Transverse colon (tissue), 4 donors: Measurements from ENCODE around the gene MSL3.

ENCODE experiments used
- CTCF ChIP-seq, 5 experiments: fragments of 200-600 bp in 3 of 5; fragments of 450-650 bp in 2 of 5; sonication (generic) in 3 of 5; IDR thresholded peaks; 1 replicate in 2 of 5; 2 replicates in 3 of 5; pipeline ENCODE4 v1.5.1; 2016 to 2017; ENCODE audit warnings: antibody characterized with exemption in 5 of 5, inconsistent platforms in 3 of 5, mild to moderate bottlenecking in 2 of 5, moderate library complexity in 1 of 5
- EP300 ChIP-seq: sonication (generic); formaldehyde crosslinking; IDR thresholded peaks from one replicate; pipeline ENCODE4 v1.6.1; 2017; ENCODE audit warnings: antibody characterized with exemption, low read depth
- POLR2AphosphoS5 ChIP-seq, 3 donors: sonication (generic); formaldehyde crosslinking; IDR thresholded peaks; one replicate each; pipeline ENCODE4 v1.6.1; 2016; ENCODE audit warnings: antibody characterized with exemption in 3 of 3

GRCh38 chrX:11724122-11725017 lies 33.7 kb upstream of the MSL3 start:
- TF ChIP-seq CTCF (IDR thresholded peaks at IDR 0.05): peak; percentile 49 to 74 (median 56)
- no peak for TF ChIP-seq EP300
- TF ChIP-seq POLR2AphosphoS5 (IDR thresholded peaks at IDR 0.05): no peak
